K562 treated with DMSO at 1 percent for 12 hours (cell line): Measurements from ENCODE around the gene ITPR1. TPM values are rescaled to one million over a fixed set of nuclear protein-coding genes. Genes with fewer than 3 reads are reported as not detected.

Source experiments
- total RNA-seq: library from RNA; unstranded; fragments of 300-600 nt; gene quantifications from 2 replicates; pipeline ENCODE4 v1.2.3, GENCODE V29; 2022; ENCODE audit not compliant: insufficient read depth

The ITPR1 gene
- total RNA-seq = 12.2 and 27.5 TPM in 2 replicates

DNA sequence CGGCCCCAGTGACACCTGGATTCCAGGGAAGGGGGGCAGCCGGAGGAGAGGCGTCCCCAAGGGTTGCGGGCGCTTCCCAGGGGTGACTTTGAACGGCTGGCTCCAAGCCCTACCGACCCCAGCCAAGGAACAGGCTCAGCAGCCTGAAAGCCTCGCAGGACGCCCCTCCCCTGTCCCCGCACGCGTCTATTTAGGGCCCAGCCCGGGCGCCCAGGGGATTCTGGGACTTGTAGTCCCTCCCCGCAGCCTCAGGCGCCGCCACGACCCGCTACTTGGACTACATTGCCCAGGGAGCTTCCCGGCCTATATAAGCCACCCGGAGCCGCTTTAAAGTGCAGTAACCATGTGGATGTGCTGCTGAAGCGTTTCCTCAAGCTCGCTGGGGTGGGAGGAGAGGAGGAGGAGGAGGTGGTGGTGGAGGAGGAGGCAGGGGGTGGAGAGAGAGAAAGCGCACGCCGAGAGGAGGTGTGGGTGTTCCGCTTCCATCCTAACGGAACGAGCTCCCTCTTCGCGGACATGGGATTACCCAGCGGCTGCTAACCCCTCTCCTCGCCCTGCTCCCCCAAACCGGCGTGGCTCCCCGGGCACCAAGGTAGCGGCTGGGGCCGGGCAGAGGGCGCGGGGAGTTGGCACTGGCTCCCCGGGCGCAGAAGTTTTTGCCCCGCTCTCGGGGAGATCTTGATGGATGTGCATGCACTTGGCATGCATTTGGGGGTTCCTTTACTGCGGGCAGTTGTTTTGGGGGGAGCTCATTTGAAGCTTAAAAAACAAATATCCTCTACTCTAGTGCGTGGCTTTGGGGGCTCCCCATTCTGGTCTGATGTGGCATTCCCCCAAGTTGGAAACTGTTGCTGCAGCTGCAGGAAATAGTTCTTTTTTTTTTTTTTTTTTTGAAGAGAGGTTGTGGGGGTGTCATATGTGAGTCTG is at the start of gene ITPR1:
ITPR1 (plus strand) TSS at position 335 of the 927 bp plus-strand sequence. CDS start 23,144 bp downstream, outside the sequence.

GRCh38 chr3:4466741-4467521 is 26.2 kb upstream of the ITPR1 start, which contains the start of gene SUMF1:
Gene SUMF1, minus strand, starts transcription at chr3:4467269. Its CDS starts 24 bp downstream, at chr3:4467245.

Other genes with a start within 250 kb of the ITPR1 start
- gene SETMAR, start 190.0 kb upstream of the ITPR1 start, total RNA-seq = 6.3 and 9.0 TPM in 2 replicates
- gene SUMF1, start 26.1 kb upstream of the ITPR1 start, total RNA-seq = 5.2 and 6.4 TPM in 2 replicates